ENCODE measurements around the gene NSMCE1.

The NSMCE1 gene

DNA sequence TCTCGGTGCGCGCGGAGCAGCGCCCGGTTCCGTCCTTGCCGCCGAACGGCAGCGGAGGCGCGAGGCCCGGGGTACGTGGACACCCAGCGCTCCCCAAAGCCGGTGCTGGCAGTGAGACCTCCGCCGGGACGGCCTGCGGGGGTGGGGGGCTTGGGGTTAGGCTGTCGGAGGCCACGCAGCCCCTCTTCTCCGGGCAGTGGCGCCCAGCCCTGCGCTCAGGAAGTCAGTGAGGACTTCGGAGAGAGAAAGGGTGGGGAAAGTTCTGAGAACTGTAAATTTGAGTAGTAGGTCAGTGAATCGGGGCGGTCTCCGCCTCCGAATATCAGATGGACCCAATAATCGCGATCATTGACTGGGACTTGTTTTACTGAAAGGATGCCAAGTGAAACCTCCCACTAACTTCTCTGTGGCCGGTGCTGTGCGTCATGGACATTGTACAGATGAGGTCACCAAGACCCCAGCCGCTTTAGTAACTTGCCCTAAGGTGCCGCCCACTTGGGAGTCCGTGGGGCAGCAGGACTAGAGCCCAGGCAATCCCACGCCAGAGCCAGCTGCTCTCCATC, 45.7 kb upstream of the NSMCE1 start:
- H3K4me3 ChIP-seq = peak overlapping the region; percentile 91
- H3K27ac ChIP-seq = peak overlapping the region; percentile 94 to 96
- TF ChIP-seq, protein P1, sequence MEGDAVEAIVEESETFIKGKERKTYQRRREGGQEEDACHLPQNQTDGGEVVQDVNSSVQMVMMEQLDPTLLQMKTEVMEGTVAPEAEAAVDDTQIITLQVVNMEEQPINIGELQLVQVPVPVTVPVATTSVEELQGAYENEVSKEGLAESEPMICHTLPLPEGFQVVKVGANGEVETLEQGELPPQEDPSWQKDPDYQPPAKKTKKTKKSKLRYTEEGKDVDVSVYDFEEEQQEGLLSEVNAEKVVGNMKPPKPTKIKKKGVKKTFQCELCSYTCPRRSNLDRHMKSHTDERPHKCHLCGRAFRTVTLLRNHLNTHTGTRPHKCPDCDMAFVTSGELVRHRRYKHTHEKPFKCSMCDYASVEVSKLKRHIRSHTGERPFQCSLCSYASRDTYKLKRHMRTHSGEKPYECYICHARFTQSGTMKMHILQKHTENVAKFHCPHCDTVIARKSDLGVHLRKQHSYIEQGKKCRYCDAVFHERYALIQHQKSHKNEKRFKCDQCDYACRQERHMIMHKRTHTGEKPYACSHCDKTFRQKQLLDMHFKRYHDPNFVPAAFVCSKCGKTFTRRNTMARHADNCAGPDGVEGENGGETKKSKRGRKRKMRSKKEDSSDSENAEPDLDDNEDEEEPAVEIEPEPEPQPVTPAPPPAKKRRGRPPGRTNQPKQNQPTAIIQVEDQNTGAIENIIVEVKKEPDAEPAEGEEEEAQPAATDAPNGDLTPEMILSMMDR (IDR thresholded peaks at IDR 0.05) = no peak
- DNase-seq (ENCODE audit: low spot score) = peak; percentile 88

DNA sequence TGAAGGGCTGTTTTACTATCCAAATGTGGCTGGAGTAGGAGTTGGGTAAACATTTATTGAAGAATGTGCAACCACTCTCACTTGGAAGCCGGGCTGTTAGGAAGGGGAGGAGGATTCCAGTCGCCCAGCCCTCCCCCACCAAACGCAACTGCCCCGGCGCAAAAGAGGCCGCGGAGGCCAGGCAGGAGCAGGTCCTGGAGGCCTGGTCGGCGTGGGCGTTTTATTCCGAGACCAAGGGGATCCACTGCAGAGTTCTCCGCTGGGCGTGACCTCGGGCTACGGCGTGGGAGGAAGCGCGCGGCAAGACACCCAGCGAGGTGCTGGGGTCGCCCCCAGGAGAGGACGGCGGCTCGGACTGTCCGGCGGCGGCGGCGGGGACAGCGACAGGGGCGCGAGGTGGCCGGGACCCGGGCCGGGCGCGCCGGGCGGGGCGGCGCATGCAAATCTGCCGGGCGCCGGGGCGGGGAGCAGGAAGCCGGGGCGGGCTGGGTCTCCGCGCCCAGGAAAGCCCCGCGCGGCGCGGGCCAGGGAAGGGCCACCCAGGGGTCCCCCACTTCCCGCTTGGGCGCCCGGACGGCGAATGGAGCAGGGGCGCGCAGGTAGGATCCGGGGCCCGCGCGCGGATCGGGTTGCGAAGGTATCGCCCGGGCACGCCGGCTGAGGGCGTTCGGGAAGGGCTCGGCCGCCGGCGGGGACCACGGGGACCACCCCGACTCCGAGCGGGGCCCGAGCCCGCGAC, 45.0 kb upstream of the NSMCE1 start, which contains the start of gene IL4R:
Gene IL4R (plus strand): TSS at position 553 of the 739 bp plus-strand sequence. CDS start 26,230 bp downstream, outside the sequence.
- DNase-seq (ENCODE audit: low spot score) = peak; percentile 90
- Histone ChIP-seq H3K4me3 (peak within 1 kb of the TSS; percentile 91), H3K27ac (peak within 1 kb of the TSS; percentile 94 to 96)
- TF ChIP-seq, protein P1 (IDR thresholded peaks at IDR 0.05) = no peak

DNA sequence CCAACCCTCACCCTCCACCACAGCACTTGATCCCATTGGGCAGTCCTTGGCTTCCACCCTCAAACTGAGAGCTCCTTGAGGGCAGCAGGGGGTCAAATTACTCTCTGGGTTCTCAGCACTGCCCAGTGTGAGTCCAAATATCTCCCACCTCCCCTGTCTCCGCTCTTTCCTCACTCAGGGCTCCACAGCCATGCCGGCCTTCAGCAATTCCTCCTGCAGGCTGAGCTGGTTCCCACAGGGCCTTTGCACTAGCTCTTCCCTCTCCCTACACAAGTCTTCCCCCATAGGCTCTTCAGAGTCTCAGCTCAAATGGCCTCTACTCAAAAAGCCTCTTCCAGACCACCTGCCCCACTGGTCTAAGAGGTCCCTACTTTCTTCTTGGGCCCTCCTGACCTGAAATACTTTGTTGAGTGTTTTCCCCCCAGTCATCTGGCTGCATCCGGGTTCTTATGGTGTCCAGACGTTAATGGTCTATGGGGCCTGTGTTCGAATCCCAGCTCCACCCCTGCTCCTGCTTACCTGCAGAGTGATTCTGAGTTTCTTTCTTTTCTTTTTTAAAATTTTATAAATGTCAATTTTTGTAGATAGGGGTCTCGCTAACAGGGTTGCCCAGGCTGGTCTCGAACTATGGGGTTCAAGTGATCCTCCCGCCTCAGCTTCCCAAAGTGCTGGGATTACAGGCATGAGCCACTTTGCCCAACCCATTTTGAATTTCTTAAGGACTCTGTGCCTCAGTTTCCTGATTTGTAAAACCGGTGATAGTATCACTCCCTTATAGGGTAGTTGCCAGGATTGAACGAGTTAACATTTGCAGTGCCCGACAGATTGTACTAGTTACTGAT, 44.2 kb upstream of the NSMCE1 start:
- DNase-seq (ENCODE audit: low spot score) = no peak
- TF ChIP-seq, protein P1 (IDR thresholded peaks at IDR 0.05) = no peak

DNA sequence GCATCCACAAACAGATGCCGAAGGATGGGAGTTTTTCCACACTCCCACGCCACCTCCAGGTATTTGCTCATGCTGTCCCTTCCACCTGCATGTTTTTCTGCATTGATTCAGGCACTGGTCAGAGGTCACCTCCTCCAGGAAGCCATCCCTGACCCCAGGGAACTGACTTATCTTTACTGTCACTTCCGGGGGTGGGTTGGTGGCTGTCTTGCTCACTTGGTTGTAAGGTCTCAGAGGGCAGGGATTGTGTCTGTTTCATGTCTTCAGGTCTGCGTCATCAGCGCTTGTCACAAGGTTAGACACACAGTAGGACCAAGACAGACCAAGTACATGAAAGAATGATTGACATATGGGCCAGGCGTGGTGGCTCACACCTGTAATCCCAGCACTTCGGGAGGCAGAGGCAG, 43.3 kb upstream of the NSMCE1 start:
- TF ChIP-seq, protein P1 (IDR thresholded peaks at IDR 0.05) = no peak
- no peak overlapping the region for H3K4me3 ChIP-seq
- no peak for DNase-seq (ENCODE audit: low spot score)
- no peak overlapping the region for H3K27ac ChIP-seq

More for the DNA sequence above, 44.2 kb upstream of the NSMCE1 start:
- Histone ChIP-seq H3K27ac (peak overlapping the region; percentile 94 to 96), H3K4me3 (peak overlapping the region; percentile 91)

DNA sequence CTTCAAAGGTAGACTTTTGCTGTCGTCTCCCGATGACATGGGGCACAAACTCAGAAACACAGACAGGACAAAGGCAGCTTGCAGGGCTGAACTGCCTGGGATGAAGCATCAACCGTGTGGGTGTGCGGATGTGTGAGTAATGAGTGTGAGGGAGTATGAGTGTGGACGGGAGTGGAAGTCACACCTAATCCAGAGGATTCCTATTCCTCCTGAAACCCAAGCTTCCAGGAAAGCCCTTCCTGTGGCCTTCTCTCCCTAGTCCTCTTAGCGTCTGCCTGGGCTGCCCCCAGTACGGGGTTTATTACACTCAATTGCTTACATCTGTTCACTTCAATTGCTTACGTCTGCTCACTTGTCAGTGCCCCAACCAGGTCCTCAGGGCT, 42.9 kb upstream of the NSMCE1 start:
- DNase-seq (ENCODE audit: low spot score) = no peak
- H3K27ac ChIP-seq = no peak overlapping the region
- H3K4me3 ChIP-seq = no peak overlapping the region
- TF ChIP-seq, protein P1 (IDR thresholded peaks at IDR 0.05) = no peak

DNA sequence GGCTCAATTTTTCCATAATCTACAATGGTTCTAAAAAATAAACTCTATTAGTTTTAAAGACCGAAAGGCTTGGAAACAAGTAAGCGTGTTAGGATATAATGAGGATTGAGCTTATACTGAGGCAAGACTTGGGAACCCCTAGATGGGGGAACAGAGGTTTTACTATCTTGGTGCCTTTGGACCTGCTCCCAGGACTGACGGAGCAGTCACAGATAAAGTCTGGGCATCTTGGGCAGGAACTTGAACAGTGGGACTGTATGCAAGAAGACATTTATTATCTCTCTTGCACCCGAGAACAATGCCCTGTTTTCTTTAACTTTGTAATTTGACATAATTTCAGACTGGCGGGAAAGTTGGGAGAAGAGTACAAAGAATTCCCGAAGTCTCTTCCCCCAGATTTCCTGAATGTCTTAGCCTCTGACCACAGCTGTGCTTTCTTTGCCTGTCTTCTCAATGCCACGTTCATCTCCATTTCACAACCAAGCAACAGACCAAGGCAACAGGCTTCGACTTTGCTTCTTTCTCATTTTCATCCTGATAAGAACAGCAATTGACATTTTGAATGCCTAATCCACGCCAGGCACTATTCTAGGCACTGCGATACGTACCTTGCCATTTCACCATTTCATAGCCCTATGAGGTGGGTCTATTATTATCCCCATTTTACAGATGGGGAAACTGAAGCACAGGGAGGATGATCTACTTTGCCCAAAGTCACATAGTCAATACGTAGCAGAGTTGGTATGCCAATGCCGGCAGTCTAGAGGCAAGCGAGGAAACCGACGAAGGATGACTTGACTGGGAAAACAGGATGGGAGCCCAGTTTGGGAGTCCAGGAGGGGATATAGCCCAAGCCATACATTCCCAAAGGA, 42.2 kb upstream of the NSMCE1 start:
- Histone ChIP-seq H3K4me3 (no peak overlapping the region), H3K27ac (no peak overlapping the region)
- DNase-seq (ENCODE audit: low spot score) = no peak
- TF ChIP-seq, protein P1 (IDR thresholded peaks at IDR 0.05) = no peak

Measured in coronary artery (tissue), 2 donors.